Measurements from ENCODE around the gene SHCBP1L. TPM values are rescaled to one million over a fixed set of nuclear protein-coding genes. Genes with fewer than 3 reads are reported as not detected.

Gene SHCBP1L
- total and polyA plus RNA-seq, 7 donors: not detected

DNA sequence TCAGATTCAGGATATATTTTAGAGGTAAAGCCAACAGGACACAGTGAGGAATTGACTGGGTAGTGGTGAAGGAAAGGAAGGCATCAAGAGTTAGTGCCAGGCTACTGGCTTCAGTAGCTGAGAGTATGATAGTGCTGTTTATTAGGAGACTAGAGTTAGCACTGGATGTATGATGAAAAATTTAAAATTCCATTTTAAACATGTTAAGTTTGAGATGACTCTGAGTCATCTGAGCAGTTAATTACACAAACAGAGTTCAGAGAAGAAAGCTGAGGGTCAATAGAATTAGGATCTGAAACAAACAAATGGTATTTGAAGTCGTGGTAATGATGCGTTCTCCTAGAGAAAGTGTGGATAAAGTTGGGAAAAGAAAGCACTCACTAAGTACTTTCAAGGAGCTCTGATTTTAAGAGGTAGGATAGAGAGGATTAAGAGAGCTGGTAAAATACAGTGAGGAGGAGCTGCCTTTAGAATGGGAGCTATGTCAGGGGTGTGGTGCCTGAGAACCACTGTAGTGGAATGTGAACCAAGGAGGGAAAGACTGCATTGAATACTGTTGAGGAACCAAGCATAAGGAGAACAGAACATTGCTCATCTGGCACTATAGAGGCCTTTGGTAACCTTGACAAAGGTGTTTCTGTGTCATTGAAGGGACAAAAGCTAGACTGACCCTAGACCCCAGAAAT, 21.7 kb upstream of the SHCBP1L start:
- Histone ChIP-seq H3K36me3 (no peaks in the 10 kb centered on the region), H3K27me3 (no peaks in the 10 kb centered on the region), H3K4me3 (no peak overlapping the region), H3K27ac (no peak overlapping the region), H3K9me3 (no peaks in the 10 kb centered on the region), H3K4me1 (no peaks in the 10 kb centered on the region)
- WGBS, 2 donors: 77 to 82% methylated on average over 2 of the region's 2 CpGs
- intact Hi-C loops (cut with DNase I): no loop called here
- DNase-seq: no peak
- TF ChIP-seq POLR2AphosphoS5 (IDR thresholded peaks at IDR 0.05): no peak
- no peak for TF ChIP-seq CTCF (IDR thresholded peaks at IDR 0.05)
- no peak for TF ChIP-seq EP300 (IDR thresholded peaks at IDR 0.05)
- no peak for TF ChIP-seq POLR2A (IDR thresholded peaks at IDR 0.05)

- H3K4me3 ChIP-seq: no peak overlapping the region
- no peaks in the 10 kb centered on the region for H3K27me3 ChIP-seq
- no peaks in the 10 kb centered on the region for H3K9me3 ChIP-seq
- intact Hi-C loops (cut with DNase I): no loop called here
- no peaks in the 10 kb centered on the region for H3K4me1 ChIP-seq
- 87 to 94% methylated on average over 6 of the region's 6 CpGs for WGBS, 2 donors
- no peak overlapping the region for H3K27ac ChIP-seq
- DNase-seq: no peak
- H3K36me3 ChIP-seq: no peaks in the 10 kb centered on the region
- no peak for TF ChIP-seq EP300 (IDR thresholded peaks at IDR 0.05)
These were observed 19.9 kb upstream of the SHCBP1L start for GRCh38 chr1:182972829-182973228.

DNA sequence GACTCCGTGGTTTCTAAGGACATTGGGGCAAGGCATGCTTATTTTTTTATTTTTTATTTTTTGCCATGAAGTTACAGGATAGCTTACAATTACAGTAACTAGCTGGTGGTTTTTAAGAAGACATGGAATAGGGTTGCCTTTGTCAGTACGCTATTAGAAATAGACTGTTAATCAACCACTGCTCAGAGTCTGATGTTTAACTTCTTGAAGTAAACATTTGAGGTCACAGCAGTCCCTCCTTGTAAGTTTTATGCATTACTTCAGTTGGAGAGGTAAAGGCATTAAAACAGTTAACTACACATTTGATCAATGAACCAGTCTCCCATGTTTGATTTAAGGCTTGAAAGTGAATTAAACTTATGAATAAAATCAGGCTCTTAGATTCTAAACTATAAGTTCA, 19.3 kb upstream of the SHCBP1L start:
- TF ChIP-seq EP300 (IDR thresholded peaks at IDR 0.05) (no peak), POLR2AphosphoS5 (IDR thresholded peaks at IDR 0.05) (no peak), POLR2A (IDR thresholded peaks at IDR 0.05) (no peak), CTCF (IDR thresholded peaks at IDR 0.05) (no peak)
- Histone ChIP-seq H3K27me3 (no peaks in the 10 kb centered on the region), H3K4me1 (no peaks in the 10 kb centered on the region), H3K9me3 (no peaks in the 10 kb centered on the region), H3K36me3 (no peaks in the 10 kb centered on the region), H3K4me3 (no peak overlapping the region), H3K27ac (no peak overlapping the region)
- 73 to 79% methylated on average over 2 of the region's 2 CpGs for WGBS, 2 donors
- intact Hi-C loops (cut with DNase I): no loop called here
- DNase-seq: no peak

DNA sequence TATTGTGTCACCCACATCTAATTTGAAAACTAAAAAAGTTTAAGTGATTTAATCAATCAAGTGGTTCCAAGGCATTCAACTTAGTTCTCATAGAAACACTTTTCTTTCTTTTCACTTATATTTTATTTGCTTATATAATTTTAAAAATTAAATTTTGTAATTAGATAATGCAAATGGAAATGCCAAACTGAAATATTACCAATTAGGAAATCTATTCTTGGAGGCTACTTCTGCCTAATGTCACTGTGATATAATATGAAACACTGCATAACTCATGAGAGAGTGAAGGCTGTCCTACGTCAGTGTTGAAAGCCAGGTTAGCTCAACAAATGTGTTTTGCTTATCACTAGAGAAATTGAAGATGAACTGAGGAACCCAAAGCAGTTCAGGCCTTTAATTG, 18.3 kb upstream of the SHCBP1L start:
- WGBS, 2 donors: 90% methylated on average over 1 of the region's 1 CpG

More for the DNA sequence above, 18.3 kb upstream of the SHCBP1L start:
- H3K27ac ChIP-seq: no peak overlapping the region
- H3K27me3 ChIP-seq: no peaks in the 10 kb centered on the region
- DNase-seq: no peak
- H3K4me3 ChIP-seq: no peak overlapping the region
- no peaks in the 10 kb centered on the region for H3K9me3 ChIP-seq
- TF ChIP-seq POLR2AphosphoS5 (IDR thresholded peaks at IDR 0.05): no peak
- TF ChIP-seq POLR2A (IDR thresholded peaks at IDR 0.05): no peak
- no peak for TF ChIP-seq EP300 (IDR thresholded peaks at IDR 0.05)
- TF ChIP-seq CTCF (IDR thresholded peaks at IDR 0.05): no peak
- H3K4me1 ChIP-seq: no peaks in the 10 kb centered on the region
- no peaks in the 10 kb centered on the region for H3K36me3 ChIP-seq
- intact Hi-C loops (cut with DNase I): no loop called here

Data from sigmoid colon (tissue), 7 donors.